A549 (cell line): ENCODE results near the gene CACNA2D2.

Source experiments
- CEBPB ChIP-seq, 2 experiments: fragments of >200 bp in 1 of 2; sonication (Bioruptor Twin) in 1 of 2; formaldehyde crosslinking in 1 of 2; IDR thresholded peaks; 2 replicates each; pipeline ENCODE4 v1.6.1; 2012 to 2016
- CTCF ChIP-seq: fragments of >200 bp; sonication (Bioruptor Twin); formaldehyde crosslinking; IDR thresholded peaks from 3 replicates; pipeline ENCODE4 v1.5.1; 2016
- EP300 ChIP-seq, 2 experiments: fragments of >200 bp; sonication (Bioruptor Twin); formaldehyde crosslinking; IDR thresholded peaks; 2 replicates in 1 of 2; 3 replicates in 1 of 2; pipeline ENCODE4 v1.6.1; 2016 to 2017
- MAFK ChIP-seq: fragments of 450-650 bp; IDR thresholded peaks from 2 replicates; pipeline ENCODE4 v1.6.1; 2014; ENCODE audit not compliant: partially characterized antibody
- MYC ChIP-seq: IDR thresholded peaks from 2 replicates; pipeline ENCODE4 v1.6.1; 2012; ENCODE audit warnings: mild to moderate bottlenecking, inconsistent platforms, low read length, improper control_type of control experiment, borderline replicate concordance
- NPAS2 ChIP-seq: fragments of 250-450 bp; sonication (Bioruptor Pico); IDR thresholded peaks from 2 replicates; pipeline ENCODE4 v1.8.0; 2022; ENCODE audit warnings: mild to moderate bottlenecking, moderate library complexity, borderline replicate concordance
- NR3C1 ChIP-seq: fragments of >200 bp; sonication (Bioruptor Twin); formaldehyde crosslinking; IDR thresholded peaks from 3 replicates; pipeline ENCODE4 v1.6.1; 2017
- POLR2A ChIP-seq: IDR thresholded peaks from 2 replicates; pipeline ENCODE4 v1.6.1; 2012; ENCODE audit warnings: mild to moderate bottlenecking, low read length
- REST ChIP-seq: fragments of 200-600 bp; sonication (generic); IDR thresholded peaks from 2 replicates; pipeline ENCODE4 v1.6.1; 2016; ENCODE audit warnings: antibody characterized with exemption, mild to moderate bottlenecking, moderate library complexity
- USF2 ChIP-seq: fragments of 450-650 bp; IDR thresholded peaks from 2 replicates; pipeline ENCODE4 v1.6.1; 2014; ENCODE audit warnings: antibody characterized with exemption

GRCh38 chr3:50419595-50420370 lies 83.7 kb downstream of the CACNA2D2 start:
- TF ChIP-seq CEBPB (IDR thresholded peaks at IDR 0.05): no peak
- TF ChIP-seq MYC: no peak
- no peak for TF ChIP-seq POLR2A
- no peak for TF ChIP-seq CTCF
- TF ChIP-seq EP300 (IDR thresholded peaks at IDR 0.05): no peak
- TF ChIP-seq NPAS2: no peak
- no peak for TF ChIP-seq USF2
- TF ChIP-seq REST: no peak
- no peak for TF ChIP-seq NR3C1
- no peak for TF ChIP-seq MAFK
